KOPT-K1 (cell line): ENCODE data around the gene NEURL1.
"Not testable (repeated sequence)": the region's sequence is repeated elsewhere in the genome, so short reads cannot be mapped to it uniquely, and the experiment has no call there.

ENCODE experiments used
- H3K27ac ChIP-seq: fragments of 200-600 bp; sonication (generic); 2 replicates; pipeline ENCODE4 v1.5.1; 2016; ENCODE audit warnings: antibody characterized with exemption, mild to moderate bottlenecking, low read depth, low read length; ENCODE audit not compliant: poor library complexity, severe bottlenecking
- H3K36me3 ChIP-seq: fragments of 200-600 bp; sonication (generic); 2 replicates; pipeline ENCODE4 v1.5.1; 2017; ENCODE audit warnings: antibody characterized with exemption, mild to moderate bottlenecking, low read length, moderate library complexity; ENCODE audit not compliant: insufficient read depth
- H3K9me3 ChIP-seq: fragments of 200-600 bp; sonication (generic); 2 replicates; pipeline ENCODE4 v1.5.1; 2017; ENCODE audit warnings: antibody characterized with exemption, low read length, mild to moderate bottlenecking; ENCODE audit not compliant: insufficient read depth, poor library complexity, severe bottlenecking

Gene NEURL1

GRCh38 chr10:103474077-103474476 lies 19.4 kb upstream of the NEURL1 start:
- H3K27ac ChIP-seq = no peak overlapping the region
- H3K36me3 ChIP-seq = no peaks in the 10 kb centered on the region
- H3K9me3 ChIP-seq = no peaks in the 10 kb centered on the region

- Histone ChIP-seq H3K36me3 (no peaks in the 10 kb centered on the region), H3K9me3 (no peaks in the 10 kb centered on the region), H3K27ac (no peak overlapping the region)
Observed at GRCh38 chr10:103475437-103475836, 18.1 kb upstream of the NEURL1 start.

- H3K9me3 ChIP-seq = no peaks in the 10 kb centered on the region
- H3K36me3 ChIP-seq = no peaks in the 10 kb centered on the region
- H3K27ac ChIP-seq = no peak overlapping the region
Observed at GRCh38 chr10:103476046-103476768, 17.3 kb upstream of the NEURL1 start.

GRCh38 chr10:103478671-103479070 lies 14.8 kb upstream of the NEURL1 start:
- H3K36me3 ChIP-seq = no peaks in the 10 kb centered on the region
- no peaks in the 10 kb centered on the region for H3K9me3 ChIP-seq
- no peak overlapping the region for H3K27ac ChIP-seq

- Histone ChIP-seq H3K27ac (no peak within 1 kb of the TSS), H3K9me3 (no peaks in the 10 kb centered on the region), H3K36me3 (no peaks in the 10 kb centered on the region)
Observed at GRCh38 chr10:103479135-103479534, 14.4 kb upstream of the NEURL1 start, which contains the start of gene CALHM3. Gene CALHM3, minus strand, starts transcription at chr10:103479240. Its CDS starts 208 bp downstream, at chr10:103479032.

GRCh38 chr10:103480521-103480920 lies 13.0 kb upstream of the NEURL1 start:
- Histone ChIP-seq H3K9me3 (no peaks in the 10 kb centered on the region), H3K36me3 (no peaks in the 10 kb centered on the region), H3K27ac (no peak overlapping the region)

GRCh38 chr10:103481974-103482531 lies 11.5 kb upstream of the NEURL1 start:
- Histone ChIP-seq H3K27ac (no peak overlapping the region), H3K9me3 (no peaks in the 10 kb centered on the region), H3K36me3 (no peaks in the 10 kb centered on the region)

- not testable (repeated sequence) for H3K9me3 ChIP-seq, H3K36me3 ChIP-seq, H3K27ac ChIP-seq
Observed at GRCh38 chr10:103486635-103487409, 6.7 kb upstream of the NEURL1 start.

GRCh38 chr10:103487410-103487708 lies 6.1 kb upstream of the NEURL1 start:
- Histone ChIP-seq H3K36me3 (no peaks in the 10 kb centered on the region), H3K9me3 (no peaks in the 10 kb centered on the region)

GRCh38 chr10:103490986-103491314 lies 2.6 kb upstream of the NEURL1 start:
- Histone ChIP-seq H3K9me3 (no peaks in the 10 kb centered on the region), H3K36me3 (no peaks in the 10 kb centered on the region), H3K27ac (no peak overlapping the region)

More at GRCh38 chr10:103487410-103487708, 6.1 kb upstream of the NEURL1 start:
- H3K27ac ChIP-seq = no peak overlapping the region

- Histone ChIP-seq H3K27ac (no peak overlapping the region), H3K36me3 (no peaks in the 10 kb centered on the region), H3K9me3 (no peaks in the 10 kb centered on the region)
Observed at GRCh38 chr10:103491729-103492364, 1.7 kb upstream of the NEURL1 start.

GRCh38 chr10:103492655-103493261 lies 747 bp upstream of the NEURL1 start:
- Histone ChIP-seq H3K27ac (no peak overlapping the region), H3K36me3 (no peaks in the 10 kb centered on the region), H3K9me3 (no peaks in the 10 kb centered on the region)

- no peak overlapping the region for H3K27ac ChIP-seq
- H3K36me3 ChIP-seq = no peaks in the 10 kb centered on the region
- no peaks in the 10 kb centered on the region for H3K9me3 ChIP-seq
Observed at GRCh38 chr10:103493916-103494877, 692 bp downstream of the NEURL1 start.

GRCh38 chr10:103495321-103495720 lies 1.8 kb downstream of the NEURL1 start:
- H3K9me3 ChIP-seq = no peaks in the 10 kb centered on the region
- no peak overlapping the region for H3K27ac ChIP-seq
- H3K36me3 ChIP-seq = no peaks in the 10 kb centered on the region
